ENCODE measurements around the gene OLFM1.

Gene OLFM1

GRCh38 chr9:135105211-135105745, 17.8 kb downstream of the OLFM1 start:
- DNase-seq (ENCODE audit: low read depth) = no peak
- TF ChIP-seq CTCF (conservative IDR thresholded peaks at IDR 0.05; ENCODE audit: low read length) = no peak

GRCh38 chr9:135105938-135106491, 18.5 kb downstream of the OLFM1 start:
- H3K4me3 ChIP-seq (ENCODE audit: low read length) = no peak overlapping the region
- no peak for DNase-seq (ENCODE audit: low read depth)
- TF ChIP-seq CTCF (conservative IDR thresholded peaks at IDR 0.05; ENCODE audit: low read length) = no peak

More at GRCh38 chr9:135105211-135105745, 17.8 kb downstream of the OLFM1 start:
- H3K4me3 ChIP-seq (ENCODE audit: low read length) = no peak overlapping the region

- no peak for DNase-seq (ENCODE audit: low read depth)
- H3K4me3 ChIP-seq (ENCODE audit: low read length) = no peak overlapping the region
- no peak for TF ChIP-seq CTCF (conservative IDR thresholded peaks at IDR 0.05; ENCODE audit: low read length)
Measured at GRCh38 chr9:135106551-135107270, 19.2 kb downstream of the OLFM1 start.

- H3K4me3 ChIP-seq (ENCODE audit: low read length) = no peak overlapping the region
- no peak for TF ChIP-seq CTCF (conservative IDR thresholded peaks at IDR 0.05; ENCODE audit: low read length)
- DNase-seq (ENCODE audit: low read depth) = no peak
Measured at GRCh38 chr9:135107581-135108235, 20.2 kb downstream of the OLFM1 start.

- DNase-seq (ENCODE audit: low read depth) = no peak
- no peak for TF ChIP-seq CTCF (conservative IDR thresholded peaks at IDR 0.05; ENCODE audit: low read length)
- H3K4me3 ChIP-seq (ENCODE audit: low read length) = no peak overlapping the region
Measured at GRCh38 chr9:135108831-135109510, 21.5 kb downstream of the OLFM1 start.

- TF ChIP-seq CTCF (conservative IDR thresholded peaks at IDR 0.05; ENCODE audit: low read length) = no peak
- no peak overlapping the region for H3K4me3 ChIP-seq (ENCODE audit: low read length)
- DNase-seq (ENCODE audit: low read depth) = no peak
Measured at GRCh38 chr9:135109650-135110049, 22.2 kb downstream of the OLFM1 start.

Data from AG10803 (cell line).